ENCODE measurements around the gene TXNRD2.
"Not testable (repeated sequence)": the region's sequence is repeated elsewhere in the genome, so short reads cannot be mapped to it uniquely, and the experiment has no call there.

The TXNRD2 gene

DNA sequence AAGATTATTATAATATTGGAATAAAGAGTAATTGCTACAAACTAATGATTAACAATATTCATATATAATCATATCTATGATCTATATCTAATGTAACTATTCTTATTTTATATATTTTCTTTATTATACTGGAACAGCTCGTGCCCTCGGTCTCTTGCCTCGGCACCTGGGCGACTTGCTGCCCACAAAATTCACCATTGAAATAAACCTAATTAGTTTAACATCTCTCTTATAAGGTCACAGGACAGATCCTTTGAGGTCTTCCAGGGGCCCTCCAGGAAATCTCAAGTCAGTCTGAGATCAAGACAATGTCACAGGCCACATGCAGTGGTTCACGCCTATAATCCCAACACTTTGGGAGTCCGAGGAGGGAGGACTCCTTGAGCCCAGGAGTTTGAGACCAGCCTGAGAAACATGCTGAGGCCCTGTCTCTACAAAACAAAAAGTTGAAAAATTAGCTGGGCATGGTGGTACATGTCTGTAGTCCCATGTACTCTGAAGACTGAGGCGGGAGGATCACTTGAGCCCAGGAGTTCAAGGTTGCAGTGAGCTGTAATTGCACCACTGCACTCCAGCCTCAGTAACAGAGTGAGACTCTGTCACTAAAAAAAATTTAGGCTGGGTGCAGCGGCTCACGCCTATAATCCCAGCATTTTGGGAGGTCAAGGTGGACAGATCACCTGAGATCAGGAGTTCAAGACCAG is 6.6 kb upstream of the TXNRD2 start:
- no peak for DNase-seq (ENCODE audit: low spot score)

DNA sequence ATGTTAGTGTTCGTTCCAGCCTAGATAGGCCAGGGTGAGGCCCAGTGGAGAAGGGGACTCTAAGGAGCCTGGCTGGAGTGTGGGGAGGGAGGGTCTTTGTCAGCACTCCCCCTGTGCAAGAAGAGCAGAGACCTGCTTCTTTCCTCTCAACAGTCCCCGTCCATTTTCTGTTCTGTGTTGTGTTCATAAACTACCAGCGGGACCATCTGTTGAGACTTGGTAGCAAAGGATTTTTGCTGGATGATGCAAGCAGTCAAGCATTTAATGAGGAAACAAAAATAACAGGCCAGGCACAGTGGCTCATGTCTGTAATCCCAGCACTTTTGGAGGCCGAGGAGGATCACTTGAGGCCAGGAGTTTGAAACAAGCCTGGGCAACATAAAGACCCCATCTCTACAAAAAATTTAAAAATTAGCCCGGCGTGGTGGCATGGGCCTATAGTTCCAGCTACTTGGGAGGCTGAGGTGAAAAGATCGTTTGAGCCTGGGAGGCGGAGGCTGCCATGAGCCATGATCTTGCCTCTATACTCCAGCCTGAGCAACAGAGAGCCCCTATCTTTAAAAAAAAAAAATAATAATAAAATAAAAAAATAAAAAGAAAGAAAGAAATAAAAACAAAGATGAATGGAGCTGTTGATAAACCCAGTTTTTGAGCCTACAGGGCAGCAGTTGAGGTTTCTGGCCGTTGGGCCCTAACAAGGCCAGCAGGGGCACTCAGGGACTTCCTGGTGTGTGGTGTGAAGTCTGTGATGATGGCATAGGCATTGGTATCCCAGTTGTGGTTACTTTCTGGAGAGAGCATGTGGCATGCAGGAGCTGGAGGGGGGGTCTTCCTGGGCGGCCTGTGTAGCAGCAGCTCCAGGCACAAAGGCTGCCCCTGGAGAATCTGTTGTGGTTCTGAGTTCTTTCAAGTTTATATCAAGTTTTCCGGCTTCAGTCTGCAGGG is 1.7 kb upstream of the TXNRD2 start:
- no peak for DNase-seq (ENCODE audit: low spot score)

DNA sequence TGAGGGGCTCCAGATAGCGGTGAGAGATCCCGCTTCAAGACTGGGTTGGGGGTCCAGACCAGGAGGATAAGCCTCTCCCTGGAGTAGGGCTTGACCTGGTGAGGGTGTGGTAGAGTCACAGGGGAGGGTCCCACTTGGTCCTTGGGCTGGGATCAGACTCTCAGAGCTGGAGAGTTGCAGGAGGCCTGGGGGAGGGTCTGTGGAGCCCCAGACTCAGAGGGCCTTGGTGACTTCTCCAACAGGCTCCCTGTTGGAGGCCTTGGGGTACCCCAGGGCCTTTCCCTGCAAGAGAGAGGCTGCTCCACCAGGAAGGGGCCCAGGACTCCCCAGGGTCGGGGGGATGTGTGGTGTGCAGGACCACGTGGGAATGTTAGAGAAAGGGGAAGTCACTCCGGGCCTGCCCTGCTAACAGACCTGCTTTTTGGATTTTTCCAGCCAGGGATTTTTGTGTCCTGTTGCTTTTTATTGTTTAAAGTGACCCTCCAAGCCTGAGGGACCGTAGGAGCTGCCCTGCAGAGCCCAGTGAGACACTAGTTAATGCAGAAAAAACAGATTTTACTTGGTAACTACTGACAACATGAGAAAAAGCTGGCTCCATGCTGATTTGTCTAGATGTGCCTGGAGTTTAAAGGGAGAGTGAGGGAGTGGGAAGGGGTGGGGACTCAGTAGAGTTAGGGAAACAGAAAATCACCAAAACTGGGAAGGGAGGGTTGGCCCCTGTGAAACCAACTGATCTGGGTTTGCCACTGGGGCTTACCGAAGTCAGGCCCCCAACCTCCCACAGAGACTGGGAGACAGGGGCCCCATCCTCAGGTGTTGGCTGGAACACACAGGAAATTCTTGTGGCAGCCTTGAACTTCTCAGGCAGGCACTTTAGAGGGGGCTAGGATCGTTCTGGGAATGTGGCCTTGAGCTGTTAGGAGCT is 801 bp upstream of the TXNRD2 start:
- no peak for DNase-seq (ENCODE audit: low spot score)

DNA sequence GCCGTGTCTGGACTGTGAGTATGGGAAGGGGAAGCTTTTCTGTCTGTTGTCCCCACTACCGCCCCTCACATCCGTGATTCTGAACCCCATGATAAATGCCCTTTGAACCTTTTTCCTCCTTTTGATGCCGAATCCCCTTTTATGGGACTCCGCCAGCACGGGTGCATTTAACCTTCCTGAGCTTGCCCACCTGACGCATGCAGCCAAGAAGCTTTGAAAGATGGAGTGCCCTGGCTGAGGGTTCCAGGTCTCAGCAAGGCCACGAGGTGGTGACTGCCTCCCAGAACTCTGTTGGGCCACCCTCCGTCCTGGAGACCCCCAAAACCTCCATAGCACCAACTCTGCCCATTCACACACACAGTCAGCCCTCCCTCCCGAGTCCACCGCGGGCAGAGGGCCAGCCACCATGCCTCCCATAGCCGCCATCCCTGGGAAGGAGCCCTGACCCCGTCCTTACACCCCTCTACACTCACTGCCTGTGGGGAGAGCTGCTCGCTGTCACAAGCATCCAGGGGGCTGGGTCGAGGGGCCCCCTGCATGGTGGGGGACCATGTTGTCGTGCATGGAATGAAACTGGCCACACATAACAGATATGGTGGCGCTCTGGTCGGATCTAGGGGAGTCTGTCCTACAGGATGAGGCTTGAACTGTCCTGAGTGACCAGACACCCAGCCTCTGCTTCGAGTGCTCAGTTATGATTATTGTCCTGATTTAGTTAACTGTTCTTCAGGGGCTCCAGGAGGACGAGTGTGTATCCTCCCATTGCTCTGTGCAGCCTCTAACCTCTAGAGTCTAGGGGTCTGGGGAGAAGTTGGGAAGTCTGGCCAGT is 868 bp downstream of the TXNRD2 start:
- no peak for DNase-seq (ENCODE audit: low spot score)

DNA sequence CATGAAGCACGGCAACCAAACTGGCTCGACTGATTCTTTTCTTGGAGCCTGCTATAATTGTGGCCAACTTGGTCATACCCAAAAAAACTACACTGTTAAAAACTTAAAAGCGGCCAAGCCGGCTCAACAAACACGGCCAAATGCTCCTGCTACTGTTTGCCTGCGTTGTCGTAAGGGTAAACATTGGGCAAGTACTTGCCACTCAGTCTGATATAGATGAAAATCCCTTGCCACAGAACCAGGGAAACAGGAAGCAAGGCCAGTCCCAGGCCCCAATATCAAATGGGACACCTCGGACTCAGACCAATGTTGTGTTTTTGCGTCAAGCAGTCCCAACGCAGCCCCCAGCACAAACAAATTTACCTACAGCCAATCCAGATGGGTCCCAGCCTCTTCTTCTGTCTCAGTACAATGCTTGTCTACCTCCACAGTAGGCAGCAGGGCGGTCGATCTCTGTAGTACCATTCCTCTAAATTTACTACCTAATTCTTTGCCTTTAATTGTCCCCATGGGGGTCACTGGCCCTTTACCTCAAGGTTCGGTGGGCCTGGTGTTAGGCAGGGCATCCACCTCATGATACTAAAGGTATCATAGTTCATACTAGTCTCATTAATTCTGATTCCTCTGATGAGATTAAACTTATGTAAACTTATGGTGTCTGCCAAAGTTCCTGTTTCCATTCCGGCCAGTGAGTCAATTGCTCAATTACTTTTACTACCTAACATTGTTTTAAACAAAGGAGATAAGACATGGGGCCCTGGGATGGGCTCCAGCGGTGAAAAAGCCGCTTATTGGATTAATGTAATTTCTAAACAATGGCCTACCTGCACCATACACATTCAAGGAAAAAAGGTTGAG is 3.8 kb downstream of the TXNRD2 start:
- no peak for DNase-seq (ENCODE audit: low spot score)

DNA sequence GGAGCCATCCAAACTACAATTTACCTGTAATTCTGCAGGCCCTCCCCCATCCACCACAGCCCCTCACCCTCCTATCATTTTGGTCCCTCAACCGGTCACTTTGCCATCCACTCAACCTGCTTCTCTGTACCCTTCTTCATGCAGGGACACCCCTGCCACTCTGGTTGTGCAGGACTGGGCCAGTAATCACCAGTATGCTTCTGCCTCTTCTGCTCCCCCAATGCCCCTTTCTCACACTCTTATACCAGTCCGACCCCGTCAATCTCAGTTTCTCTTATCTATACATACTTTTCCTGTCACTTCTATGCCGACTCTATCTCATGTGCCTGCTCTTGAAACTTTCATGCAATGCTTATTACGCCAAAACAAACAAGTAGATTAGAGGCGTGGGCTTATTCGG is 5.1 kb downstream of the TXNRD2 start:
- DNase-seq (ENCODE audit: low spot score) = no peak

DNA sequence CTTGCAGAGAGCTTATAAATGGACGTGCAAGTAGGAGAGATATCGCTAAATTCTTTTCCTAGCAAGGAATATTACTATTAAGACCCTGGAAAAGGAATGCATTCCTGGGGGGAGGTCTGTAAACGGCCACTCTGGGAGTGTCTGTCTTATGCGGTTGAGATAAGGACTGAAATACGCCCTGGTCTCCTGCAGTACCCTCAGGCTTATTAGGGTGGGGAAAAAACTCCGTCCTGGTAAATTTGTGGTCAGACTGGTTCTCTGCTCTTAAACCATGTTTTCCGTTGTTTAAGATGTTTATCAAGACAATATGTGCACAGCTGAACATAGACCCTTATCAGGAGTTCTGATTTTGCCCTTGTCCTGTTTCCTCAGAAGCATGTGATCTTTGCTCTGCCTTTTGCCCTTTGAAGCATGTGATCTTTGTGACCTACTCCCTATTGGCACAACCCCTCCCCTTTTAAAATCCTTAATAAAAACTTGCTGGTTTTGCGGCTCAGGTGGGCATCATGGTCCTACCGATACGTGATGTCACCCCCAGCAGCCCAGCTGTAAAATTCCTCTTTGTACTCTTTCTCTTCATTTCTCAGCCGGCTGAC is 6.4 kb downstream of the TXNRD2 start:
- DNase-seq (ENCODE audit: low spot score) = not testable (repeated sequence)

DNA sequence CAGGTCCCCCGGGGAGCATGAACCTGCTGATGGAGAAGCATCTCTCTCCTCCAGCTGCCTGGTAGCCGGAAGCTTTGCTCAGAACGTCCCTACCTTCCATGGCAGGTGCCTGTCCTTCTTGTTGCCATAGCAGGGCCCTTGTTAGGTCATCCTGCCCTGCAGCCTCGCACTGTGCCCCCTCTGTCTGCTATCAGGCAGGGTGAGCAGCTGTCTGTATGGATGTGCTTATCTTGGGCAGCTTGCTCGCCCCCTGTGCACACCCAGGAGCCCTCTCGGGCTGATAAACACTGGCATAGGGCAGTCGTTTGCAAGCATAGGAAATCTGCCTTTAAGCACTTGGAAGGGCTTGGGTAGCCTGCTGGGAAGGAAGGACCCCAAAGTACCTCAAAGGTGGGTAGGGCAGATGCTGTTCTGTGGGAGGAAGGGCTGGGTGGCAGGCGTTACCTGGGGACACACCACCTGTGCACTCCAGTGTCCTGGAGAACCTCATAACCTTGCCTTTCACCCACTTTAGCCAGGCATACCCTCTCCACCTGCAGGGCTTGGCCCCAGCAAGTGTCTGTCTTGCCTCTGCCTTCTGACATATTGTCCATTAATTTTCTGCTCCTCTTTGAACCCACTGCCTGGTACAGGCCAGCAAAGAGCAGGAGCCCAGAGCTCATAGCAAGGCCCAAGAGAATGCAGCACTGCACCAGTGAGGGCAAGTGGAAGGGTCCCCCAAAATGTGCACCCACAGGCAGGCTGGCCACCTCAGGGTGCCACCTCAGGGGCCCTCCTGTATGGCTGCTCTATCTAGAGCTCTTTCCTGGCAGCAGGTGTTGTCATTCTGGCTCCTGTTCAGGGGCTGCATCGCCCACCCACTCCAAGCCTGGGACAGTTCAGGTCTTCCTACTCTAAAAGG is 8.0 kb downstream of the TXNRD2 start:
- no peak for DNase-seq (ENCODE audit: low spot score)

DNA sequence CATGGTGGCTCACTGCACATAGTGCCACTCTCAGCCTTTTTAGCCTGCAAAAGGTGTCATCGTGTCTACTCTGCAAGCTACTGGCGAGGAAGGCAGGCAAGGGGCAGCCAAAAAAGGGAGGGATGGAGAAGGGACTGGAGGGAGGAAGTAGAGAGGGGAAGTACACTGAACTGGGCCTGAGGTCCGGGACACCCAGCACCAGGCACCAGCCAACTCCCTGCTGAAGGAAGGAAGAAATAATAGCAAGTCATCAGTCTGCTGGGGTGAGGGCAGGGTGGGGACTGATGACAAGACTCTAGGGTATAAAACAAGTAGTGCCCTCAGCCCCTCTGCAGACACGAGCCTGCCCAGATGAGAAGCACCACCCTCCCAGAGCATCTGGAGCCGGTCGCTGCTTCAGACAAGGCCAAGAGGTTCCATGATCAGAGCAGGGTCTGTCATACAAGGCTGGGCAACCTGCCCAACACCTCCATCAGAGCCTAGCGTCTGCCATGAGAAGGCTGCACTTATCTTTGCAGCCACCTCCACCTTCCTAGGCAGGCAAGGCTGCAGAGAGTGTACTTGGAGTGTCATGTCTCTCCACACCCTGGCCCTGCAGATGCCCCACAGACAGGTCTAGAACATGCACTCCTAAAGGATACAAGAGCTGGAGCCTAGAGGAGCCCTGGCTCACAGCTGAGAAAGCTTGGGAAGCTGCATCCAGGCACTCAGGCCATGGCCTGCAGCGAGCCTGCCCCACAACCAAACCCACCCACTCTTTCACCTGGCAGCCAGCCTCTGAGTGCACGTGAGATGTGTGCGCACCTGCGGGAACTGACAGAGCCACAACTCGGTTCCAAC is 9.0 kb downstream of the TXNRD2 start:
- DNase-seq (ENCODE audit: low spot score) = no peak

DNA sequence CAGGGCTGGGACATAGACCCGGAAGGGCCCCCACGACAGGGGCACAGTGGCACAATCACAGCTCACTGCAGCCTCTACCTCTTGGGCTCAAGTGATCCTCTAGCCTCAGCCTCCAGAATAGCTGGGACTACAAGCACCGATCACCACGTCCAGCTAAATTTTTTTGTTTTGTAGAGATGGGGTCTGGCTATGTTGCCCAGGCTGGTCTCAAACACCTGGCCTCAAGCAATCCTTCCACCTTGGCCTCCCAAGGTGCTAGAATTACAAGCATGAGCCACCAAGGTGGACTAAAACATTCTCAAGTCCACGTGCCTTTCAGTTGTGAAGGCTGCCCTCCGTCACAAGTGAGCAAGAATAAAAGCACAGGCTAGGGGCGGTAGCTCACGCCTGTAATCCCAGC is 10.1 kb downstream of the TXNRD2 start:
- DNase-seq (ENCODE audit: low spot score) = no peak

DNA sequence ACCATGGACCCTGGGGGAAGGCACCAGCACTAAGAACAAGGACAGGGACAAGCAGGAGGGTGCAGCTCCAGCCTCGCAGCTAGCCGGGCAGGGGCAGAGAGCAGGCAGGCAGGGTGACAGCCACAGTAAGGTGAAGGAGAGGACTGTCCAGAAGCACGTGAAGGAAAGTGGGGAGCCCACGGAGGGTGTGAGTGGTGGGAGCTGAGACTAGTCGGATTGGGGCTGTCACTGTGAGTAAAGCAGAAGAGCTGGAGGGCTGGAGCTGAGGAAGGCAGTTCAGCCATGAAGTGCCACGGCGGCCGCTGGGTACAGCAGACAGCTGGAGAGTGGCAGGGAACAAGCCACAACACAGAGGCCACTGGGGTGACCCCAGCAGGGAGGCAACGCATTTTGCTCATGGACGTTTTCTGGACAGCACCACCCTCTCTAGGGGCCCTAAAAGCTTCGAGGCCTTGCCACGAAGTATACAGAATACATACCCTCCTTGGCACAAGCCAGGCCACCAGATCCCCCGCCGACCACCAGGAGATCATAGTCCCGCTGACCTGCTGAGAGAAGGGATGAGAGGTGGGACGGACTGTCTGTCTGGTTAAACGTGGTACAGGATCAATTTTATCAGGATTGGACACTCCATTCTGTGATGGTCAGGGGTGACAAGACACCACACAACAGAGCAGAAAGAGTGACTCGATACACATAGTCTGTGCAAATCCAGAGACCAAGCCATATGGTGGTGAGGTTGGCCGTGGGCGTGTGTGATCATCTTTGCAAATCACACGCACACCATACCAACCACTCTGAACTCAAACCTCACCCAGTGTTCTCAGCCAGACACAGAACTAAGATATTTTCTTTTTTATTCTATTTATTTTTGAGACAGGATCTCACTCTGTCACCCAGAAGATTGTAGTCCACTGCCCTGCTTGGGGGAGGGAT is 10.8 kb downstream of the TXNRD2 start:
- DNase-seq (ENCODE audit: low spot score) = no peak

DNA sequence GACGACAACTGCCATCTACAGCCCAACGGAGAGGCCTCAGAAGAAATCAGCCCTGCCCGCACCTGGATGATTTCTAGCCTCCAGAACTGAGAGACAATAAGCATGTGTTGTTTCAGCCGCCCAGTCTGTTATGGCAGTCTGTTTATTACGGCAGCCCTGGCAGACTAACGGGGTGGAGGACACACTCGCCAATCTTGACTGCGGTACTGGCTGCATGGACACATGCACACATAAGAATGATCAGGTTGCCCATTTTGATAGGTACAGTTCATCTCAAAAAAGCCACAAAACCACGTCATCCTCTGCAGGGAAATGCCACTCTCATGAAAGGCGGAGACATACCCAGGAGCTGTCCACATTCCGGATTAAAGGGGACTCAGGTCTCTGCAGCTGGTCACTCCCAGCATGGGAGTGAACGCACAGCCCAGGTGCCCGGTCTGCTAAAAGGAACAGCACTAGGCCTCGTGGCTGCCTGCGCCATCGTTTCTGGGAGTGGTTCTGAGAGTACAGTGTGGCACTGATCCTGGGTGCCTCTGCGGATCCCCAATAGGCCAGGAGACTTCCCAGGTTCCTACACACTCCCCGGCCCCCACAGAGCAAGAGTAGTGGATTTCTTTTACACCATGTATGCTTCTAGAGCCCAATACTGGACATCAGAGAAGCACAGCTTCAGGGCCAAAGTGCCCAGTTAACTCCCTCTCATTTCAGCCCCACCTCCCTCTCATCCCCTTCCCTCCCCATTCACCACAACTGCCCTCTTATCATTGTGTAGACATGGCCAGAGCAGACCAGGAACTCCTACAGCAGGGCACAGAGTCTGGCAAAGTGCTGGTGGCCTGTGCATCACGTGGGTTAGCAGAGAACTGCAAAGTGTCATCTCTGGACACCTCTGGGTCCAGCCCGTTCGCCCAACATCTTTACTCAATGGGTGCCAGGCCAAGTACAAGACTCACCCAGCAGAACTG is 11.8 kb downstream of the TXNRD2 start:
- no peak for DNase-seq (ENCODE audit: low spot score)

DNA sequence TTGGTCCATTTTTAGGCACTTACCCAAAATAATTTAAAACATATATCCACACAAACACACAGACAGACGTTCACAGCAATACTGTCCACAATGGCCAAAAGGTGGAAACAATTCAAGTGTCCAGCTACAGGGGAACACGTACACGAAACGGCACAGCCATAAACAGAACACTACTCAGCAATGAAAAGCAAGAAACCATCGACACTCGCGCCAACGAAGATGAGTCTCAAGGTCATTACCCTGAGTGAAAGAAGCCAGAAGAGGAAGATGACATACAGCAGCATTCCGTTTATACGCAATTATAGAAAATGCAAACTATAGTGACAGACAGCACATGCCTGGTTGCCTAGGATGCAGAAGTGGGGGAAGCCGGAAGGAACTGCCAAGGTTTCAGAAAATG is 13.4 kb downstream of the TXNRD2 start:
- no peak for DNase-seq (ENCODE audit: low spot score)

DNA sequence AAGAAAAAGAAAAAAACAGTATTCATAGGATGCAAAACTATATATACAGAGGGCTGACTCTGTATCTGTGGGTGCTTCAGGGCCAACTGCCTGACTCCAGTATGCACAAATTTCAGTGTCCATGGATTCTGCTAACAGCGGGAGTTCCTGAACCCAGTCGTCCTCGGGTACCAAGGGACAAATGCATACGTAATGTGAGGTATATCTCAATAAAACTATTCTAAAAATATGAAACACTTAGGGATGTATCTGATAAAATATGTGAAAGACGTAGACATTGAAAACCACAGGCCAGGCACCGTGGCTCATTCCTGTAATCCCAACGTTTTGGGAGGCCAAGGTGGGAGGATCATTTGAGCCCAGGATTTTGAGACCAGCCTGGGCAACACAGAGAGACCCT is 13.9 kb downstream of the TXNRD2 start:
- DNase-seq (ENCODE audit: low spot score) = no peak

DNA sequence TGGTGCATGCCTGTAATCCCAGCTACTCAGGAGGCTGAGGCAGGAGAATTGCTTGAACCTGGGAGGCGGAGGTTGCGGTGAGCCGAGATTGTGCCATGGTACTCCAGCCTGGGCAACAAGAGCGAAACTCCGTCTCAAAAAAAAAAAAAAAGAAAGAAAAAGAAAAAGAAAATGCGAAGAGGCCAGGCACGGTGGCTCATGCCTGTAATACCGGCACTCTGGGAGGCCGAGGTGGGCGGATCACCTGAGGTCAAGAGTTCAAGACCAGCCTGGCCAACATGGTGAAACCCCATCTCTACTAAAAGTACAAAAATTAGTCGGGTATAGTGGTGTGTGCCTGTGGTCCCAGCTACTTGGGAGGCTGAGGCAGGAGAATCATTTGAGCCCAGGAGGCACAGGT is 15.6 kb downstream of the TXNRD2 start:
- DNase-seq (ENCODE audit: low spot score) = not testable (repeated sequence)

All from CD4-positive, alpha-beta T cell treated with Interleukin-6 at 100 ng/mL for 8 hours (primary cell).